ENCODE data around the gene OPTN.

- TF ChIP-seq CTCF (IDR thresholded peaks at IDR 0.05; ENCODE audit: low read length) (peak; percentile 67), EZH2 (IDR thresholded peaks at IDR 0.05; ENCODE audit: borderline replicate concordance, low read length) (no peak)
These were observed 25.2 kb upstream of the OPTN start for GRCh38 chr10:13074563-13075451.

All from OCI-LY1 (cell line).